Lung (tissue), 12 donors: ENCODE measurements around the gene TAF4. TPM values are rescaled to one million over a fixed set of nuclear protein-coding genes. Genes with fewer than 3 reads are reported as not detected.

ENCODE experiments used
- ATAC-seq: fragments of 200-7000 bp; cut with Tn5 transposase; one replicate; pipeline ENCODE4 v1.9.1; 2020; ENCODE audit warnings: moderate number of reproducible peaks; ENCODE audit not compliant: insufficient read depth, low FRiP score
- DNase-seq, 3 donors: peaks; one replicate each; pipeline ENCODE4 v3.0.0-alpha.2; 2013 to 2017
- H3K27ac ChIP-seq, 2 donors: one replicate each; pipeline ENCODE4 v1.5.1; 2013; ENCODE audit warnings: mild to moderate bottlenecking in 2 of 2, moderate library complexity in 2 of 2, control low read depth in 1 of 2, inconsistent platforms in 1 of 2, low read depth in 1 of 2, low read length in 1 of 2
- H3K27me3 ChIP-seq, 3 donors: one replicate each; pipeline ENCODE4 v1.5.1; 2013; ENCODE audit warnings: low read length in 2 of 3; ENCODE audit not compliant: control insufficient read depth in 3 of 3, insufficient read depth in 3 of 3
- H3K36me3 ChIP-seq, 4 donors: one replicate each; pipeline ENCODE4 v1.5.1; 2013; ENCODE audit warnings: low read length in 4 of 4, mild to moderate bottlenecking in 1 of 4, moderate library complexity in 1 of 4; ENCODE audit not compliant: control insufficient read depth in 4 of 4, insufficient read depth in 4 of 4
- H3K4me1 ChIP-seq, 5 donors: one replicate each; pipeline ENCODE4 v1.5.1; 2013; ENCODE audit warnings: low read length in 5 of 5, mild to moderate bottlenecking in 2 of 5, moderate library complexity in 1 of 5; ENCODE audit not compliant: control insufficient read depth in 5 of 5, insufficient read depth in 5 of 5
- H3K4me3 ChIP-seq: one replicate; pipeline ENCODE4 v1.5.1; 2013; ENCODE audit warnings: mild to moderate bottlenecking, control low read depth, moderate library complexity
- H3K9ac ChIP-seq, 2 donors: one replicate each; pipeline ENCODE4 v1.5.1; 2013; ENCODE audit warnings: low read length in 2 of 2, control low read depth in 1 of 2; ENCODE audit not compliant: insufficient read depth in 1 of 2
- H3K9me3 ChIP-seq, 4 donors: one replicate each; pipeline ENCODE4 v1.5.1; 2013; ENCODE audit warnings: low read length in 3 of 4, mild to moderate bottlenecking in 1 of 4, moderate library complexity in 1 of 4; ENCODE audit not compliant: control insufficient read depth in 4 of 4, insufficient read depth in 3 of 4
- WGBS, 2 donors: extraction: QIAGEN DNeasy Blood & Tissue Kit; methylation state at CpG; one replicate each; pipeline ENCODE4 v1.1.7; 2013; 5-methylcytosine and 5-hydroxymethylcytosine counted together
- polyA plus RNA-seq, 2 donors: library from polyadenylated mRNA; stranded (reverse); fragments of 200-250 nt; gene quantifications; one replicate each; pipeline ENCODE4 v1.2.1, GENCODE V29; 2013
- total RNA-seq, 2 donors: library from RNA; depleted of rRNA in 1 of 2; stranded (reverse); fragments of >200 nt in 1 of 2; gene quantifications; one replicate each; pipeline ENCODE4 v1.2.1, GENCODE V29; 2014 to 2021
- TF ChIP-seq, protein P1 (sequence below): IDR thresholded peaks from 2 replicates; pipeline ENCODE4 v1.5.1; 2012; ENCODE audit warnings: mild to moderate bottlenecking; ENCODE audit errors: control extremely low read depth, extremely low read depth
- donor health status: control.
- donor health status: control.
- donor health status: Bipolar disorder and iron deficiency.
- donor health status: healthy.
- donor health status: DM: yes; HTN: yes; CAD: no.

Gene TAF4
- total and polyA plus RNA-seq, 4 donors = 5.4 to 20.3 (median 10.9) TPM

DNA sequence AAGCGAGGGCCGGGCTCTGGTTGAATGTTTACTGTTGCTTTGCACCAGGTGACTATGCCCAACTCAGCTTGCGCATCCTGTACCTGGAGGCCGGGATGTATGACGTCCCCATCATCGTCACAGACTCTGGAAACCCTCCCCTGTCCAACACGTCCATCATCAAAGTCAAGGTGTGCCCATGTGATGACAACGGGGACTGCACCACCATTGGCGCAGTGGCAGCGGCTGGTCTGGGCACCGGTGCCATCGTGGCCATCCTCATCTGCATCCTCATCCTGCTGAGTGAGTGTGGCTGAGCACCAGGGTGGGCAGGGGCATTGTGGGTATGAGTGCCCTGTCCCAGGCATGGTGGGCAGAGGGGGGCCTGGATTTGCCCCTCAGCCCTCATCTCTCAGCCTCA is 136.1 kb downstream of the TAF4 start:
- Histone ChIP-seq H3K27me3 (peaks cover 0 to 7% (median 0%) of the 10 kb centered on the region in 3 donors), H3K36me3 (peaks cover 0 to 6% (median 1%) of the 10 kb centered on the region in 4 donors), H3K27ac (no peak overlapping the region), H3K4me3 (no peak overlapping the region), H3K9ac (no peak overlapping the region), H3K9me3 (peaks cover 0 to 21% (median 0%) of the 10 kb centered on the region in 4 donors), H3K4me1 (no peaks in the 10 kb centered on the region)
- TF ChIP-seq, protein P1, sequence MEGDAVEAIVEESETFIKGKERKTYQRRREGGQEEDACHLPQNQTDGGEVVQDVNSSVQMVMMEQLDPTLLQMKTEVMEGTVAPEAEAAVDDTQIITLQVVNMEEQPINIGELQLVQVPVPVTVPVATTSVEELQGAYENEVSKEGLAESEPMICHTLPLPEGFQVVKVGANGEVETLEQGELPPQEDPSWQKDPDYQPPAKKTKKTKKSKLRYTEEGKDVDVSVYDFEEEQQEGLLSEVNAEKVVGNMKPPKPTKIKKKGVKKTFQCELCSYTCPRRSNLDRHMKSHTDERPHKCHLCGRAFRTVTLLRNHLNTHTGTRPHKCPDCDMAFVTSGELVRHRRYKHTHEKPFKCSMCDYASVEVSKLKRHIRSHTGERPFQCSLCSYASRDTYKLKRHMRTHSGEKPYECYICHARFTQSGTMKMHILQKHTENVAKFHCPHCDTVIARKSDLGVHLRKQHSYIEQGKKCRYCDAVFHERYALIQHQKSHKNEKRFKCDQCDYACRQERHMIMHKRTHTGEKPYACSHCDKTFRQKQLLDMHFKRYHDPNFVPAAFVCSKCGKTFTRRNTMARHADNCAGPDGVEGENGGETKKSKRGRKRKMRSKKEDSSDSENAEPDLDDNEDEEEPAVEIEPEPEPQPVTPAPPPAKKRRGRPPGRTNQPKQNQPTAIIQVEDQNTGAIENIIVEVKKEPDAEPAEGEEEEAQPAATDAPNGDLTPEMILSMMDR = no peak
- DNase-seq = no peak
- WGBS, 2 donors = 94 to 97% methylated on average over 12 of the region's 12 CpGs
- no peak for ATAC-seq

GRCh38 chr20:61927826-61928541 is 137.7 kb downstream of the TAF4 start:
- Histone ChIP-seq H3K36me3 (peaks cover 0 to 6% (median 1%) of the 10 kb centered on the region in 4 donors), H3K27me3 (peaks cover 0 to 7% (median 0%) of the 10 kb centered on the region in 3 donors), H3K4me3 (no peak overlapping the region), H3K4me1 (no peaks in the 10 kb centered on the region), H3K9ac (no peak overlapping the region), H3K27ac (no peak overlapping the region), H3K9me3 (peaks cover 0 to 21% (median 0%) of the 10 kb centered on the region in 4 donors)
- no peak for ATAC-seq
- DNase-seq = no peak
- TF ChIP-seq, protein P1 = no peak
- 92 to 95% methylated on average over 43 of the region's 43 CpGs for WGBS, 2 donors

DNA sequence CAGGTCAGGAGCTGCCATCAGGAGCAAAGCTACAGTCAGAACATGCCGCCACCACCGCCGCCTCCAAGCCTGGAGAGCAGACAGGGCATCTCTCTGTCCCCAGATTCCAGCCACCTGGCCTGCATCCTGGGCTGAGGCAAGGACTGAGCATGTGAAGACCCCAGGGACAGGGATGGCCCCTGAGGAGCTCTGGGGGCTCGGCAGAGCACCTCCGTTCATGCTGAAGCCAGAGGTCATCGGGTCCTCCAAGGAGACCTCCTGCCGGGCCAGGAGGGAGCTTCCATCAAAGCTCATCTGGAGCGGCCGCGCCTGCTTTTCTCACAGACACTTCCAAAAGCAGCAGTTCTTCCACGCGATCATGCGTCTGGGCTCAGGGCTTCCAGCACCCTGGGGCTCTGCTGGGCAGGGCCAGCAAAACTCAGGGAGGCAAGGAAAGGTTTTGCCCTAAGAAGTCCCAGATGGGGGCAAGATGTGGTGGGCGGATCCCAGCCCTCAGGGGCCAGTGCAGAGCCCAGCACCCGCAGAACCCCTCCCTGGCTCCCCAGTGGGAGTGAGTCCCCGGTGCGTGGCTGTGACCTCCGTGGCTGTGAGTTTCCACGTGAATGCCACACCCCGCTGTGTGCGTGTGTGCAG is 138.4 kb downstream of the TAF4 start:
- H3K27ac ChIP-seq = no peak overlapping the region
- no peaks in the 10 kb centered on the region for H3K4me1 ChIP-seq
- no peak overlapping the region for H3K4me3 ChIP-seq
- H3K9ac ChIP-seq = no peak overlapping the region
- no peak for DNase-seq
- WGBS, 2 donors = 88 to 91% methylated on average over 21 of the region's 21 CpGs
- H3K9me3 ChIP-seq = peaks cover 0 to 17% (median 0%) of the 10 kb centered on the region in 4 donors
- ATAC-seq = no peak
- TF ChIP-seq, protein P1 = no peak
- peaks cover 0 to 6% (median 1%) of the 10 kb centered on the region in 4 donors for H3K36me3 ChIP-seq
- H3K27me3 ChIP-seq = peaks cover 0 to 2% (median 0%) of the 10 kb centered on the region in 3 donors
